ENCODE results near the gene REEP3.

The REEP3 gene

GRCh38 chr10:63506554-63506953 lies 14.6 kb upstream of the REEP3 start:
- DNase-seq (ENCODE audit: low spot score): no peak

DNA sequence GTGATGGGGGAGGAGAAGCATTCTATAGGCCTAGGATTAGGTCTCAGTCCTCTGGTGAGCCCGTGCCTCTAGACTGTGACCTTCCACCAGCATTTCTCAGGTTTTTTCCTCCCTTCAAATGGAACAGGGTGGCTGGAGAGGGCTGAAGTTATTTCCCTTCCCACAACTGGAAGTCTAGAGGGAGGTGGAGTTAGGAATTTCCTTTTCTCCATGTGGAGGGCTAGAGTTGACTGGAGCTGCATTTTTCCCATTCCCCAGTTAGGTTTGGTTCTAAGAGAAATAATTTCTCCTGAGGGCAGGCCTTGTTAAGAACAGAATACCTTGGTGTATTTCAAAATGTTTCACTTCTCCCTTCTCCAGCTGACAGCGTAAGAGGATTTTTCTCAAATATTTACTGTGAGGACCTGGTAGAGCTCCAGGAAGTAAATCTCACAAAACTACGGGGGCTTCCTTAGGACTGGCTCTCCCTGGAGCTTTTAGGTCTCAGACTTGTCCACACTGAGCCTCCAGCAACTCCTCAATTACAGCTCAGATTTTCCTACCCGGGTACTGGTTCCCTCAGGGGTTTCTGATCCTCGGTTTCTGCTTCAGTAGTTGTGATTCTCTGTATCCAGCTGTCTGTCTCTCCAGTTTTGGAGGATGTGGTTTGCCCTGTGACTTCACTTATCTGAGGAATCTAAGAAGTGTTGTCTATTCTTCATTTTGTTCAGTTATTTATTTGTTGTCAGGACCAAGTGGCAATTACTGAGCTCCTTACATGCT lies 6.0 kb upstream of the REEP3 start:
- no peak for DNase-seq (ENCODE audit: low spot score)

- no peak for DNase-seq (ENCODE audit: low spot score)
Observed at GRCh38 chr10:63516207-63516606, 5.0 kb upstream of the REEP3 start.

- no peak for DNase-seq (ENCODE audit: low spot score)
Observed at GRCh38 chr10:63518690-63519288, 2.4 kb upstream of the REEP3 start.

GRCh38 chr10:63521416-63522276 lies 445 bp downstream of the REEP3 start:
- DNase-seq (ENCODE audit: low spot score): peak; percentile 39

GRCh38 chr10:63522277-63522687 lies 1.1 kb downstream of the REEP3 start:
- peak; percentile 25 for DNase-seq (ENCODE audit: low spot score)

DNA sequence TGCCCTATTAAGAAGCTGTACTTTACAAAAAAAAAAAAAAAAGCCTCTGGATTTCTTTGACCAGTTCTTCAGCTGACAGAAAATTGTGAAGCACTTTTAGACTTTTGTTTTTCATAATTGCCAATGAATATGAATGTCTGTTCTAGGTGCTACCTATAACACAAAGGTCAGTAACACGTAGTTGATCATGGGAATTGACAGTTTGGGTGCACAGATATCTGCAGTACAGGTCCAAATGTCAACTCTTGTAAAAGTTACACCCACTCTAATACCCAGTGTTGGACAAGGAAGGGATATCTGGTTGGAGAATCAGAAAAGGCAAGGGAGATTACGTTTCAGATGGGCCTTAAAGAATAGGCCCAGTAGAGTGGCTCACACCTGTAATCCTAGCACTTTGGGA lies 1.8 kb downstream of the REEP3 start:
- no peak for DNase-seq (ENCODE audit: low spot score)

DNA sequence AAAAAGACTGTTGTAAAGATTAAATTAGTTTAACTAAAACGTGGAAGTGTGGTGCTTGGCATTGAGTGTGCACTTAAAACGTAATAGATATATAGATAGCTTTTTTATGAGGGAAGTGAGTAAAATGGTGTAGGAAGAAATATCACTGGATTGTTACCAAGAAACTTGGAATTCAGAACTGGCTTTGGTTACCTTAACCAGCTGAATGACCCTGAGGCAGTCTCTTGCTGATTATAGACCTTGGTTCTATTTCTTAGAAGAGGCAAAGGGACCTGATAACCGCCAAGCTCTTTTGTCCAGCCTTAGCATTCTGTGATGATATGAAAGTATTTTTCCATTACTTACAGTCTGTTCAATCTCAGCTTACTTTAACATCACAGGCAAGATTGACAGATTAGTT lies 3.8 kb downstream of the REEP3 start:
- no peak for DNase-seq (ENCODE audit: low spot score)

GRCh38 chr10:63527401-63527800 lies 6.2 kb downstream of the REEP3 start:
- DNase-seq (ENCODE audit: low spot score): no peak

GRCh38 chr10:63528084-63528744 lies 7.0 kb downstream of the REEP3 start:
- no peak for DNase-seq (ENCODE audit: low spot score)

- DNase-seq (ENCODE audit: low spot score): no peak
Observed at GRCh38 chr10:63530409-63530808, 9.2 kb downstream of the REEP3 start.

DNA sequence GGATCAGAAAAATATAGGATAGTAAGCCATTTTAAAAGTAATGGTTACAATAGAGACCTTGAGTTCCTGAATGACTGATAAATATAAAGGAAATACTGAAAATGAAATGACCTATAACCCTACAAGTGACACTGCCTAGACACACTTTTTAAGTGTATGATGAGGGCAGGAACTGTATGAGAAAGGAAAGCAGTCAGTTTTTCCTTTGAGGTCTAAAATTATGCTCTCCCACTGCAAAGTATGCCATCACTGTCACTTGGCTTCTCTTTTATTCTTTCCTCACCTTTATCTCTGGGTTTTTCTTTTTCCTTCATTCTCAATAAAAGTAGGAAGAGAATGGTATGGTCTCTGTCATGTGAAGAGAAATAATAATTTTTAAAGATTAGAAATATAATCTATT lies 13.5 kb downstream of the REEP3 start:
- DNase-seq (ENCODE audit: low spot score): no peak

DNA sequence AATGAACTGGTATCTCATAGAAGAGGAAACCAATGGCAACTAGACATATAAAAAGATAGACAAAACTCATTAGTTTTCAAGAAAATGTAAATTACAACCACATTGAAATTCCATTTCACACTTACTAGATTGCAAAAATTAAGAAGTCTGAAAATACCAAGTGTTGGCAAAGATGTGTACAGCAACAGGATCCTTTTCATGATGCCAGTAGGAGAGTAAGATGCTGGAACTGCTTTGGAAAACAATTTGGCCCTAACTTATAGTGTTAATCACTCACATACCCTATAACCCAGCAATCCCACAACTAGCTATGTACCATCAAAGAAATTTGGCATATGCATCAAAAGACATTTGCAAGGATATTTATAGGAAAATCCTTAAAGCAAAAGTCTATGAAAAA lies 15.5 kb downstream of the REEP3 start:
- no peak for DNase-seq (ENCODE audit: low spot score)

DNA sequence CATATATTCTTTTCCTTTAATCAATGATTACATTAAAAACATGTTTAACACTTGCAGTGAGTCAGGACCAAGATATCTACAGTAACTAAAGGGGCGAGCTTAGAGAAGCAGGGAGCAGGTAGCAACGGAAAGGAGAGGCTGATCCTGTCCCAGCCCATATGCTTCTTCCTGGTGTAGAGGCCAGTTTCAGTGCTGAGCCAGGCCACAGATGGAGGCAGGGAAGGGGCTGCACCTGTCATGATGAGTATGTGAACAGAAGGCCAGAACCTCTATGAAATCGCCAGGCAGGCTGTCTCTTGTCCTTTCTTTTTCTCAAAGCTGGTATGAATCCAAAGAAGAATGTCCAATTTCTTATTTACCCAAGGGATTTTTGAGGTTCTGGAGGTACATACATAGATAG lies 16.3 kb downstream of the REEP3 start:
- DNase-seq (ENCODE audit: low spot score): no peak

DNA sequence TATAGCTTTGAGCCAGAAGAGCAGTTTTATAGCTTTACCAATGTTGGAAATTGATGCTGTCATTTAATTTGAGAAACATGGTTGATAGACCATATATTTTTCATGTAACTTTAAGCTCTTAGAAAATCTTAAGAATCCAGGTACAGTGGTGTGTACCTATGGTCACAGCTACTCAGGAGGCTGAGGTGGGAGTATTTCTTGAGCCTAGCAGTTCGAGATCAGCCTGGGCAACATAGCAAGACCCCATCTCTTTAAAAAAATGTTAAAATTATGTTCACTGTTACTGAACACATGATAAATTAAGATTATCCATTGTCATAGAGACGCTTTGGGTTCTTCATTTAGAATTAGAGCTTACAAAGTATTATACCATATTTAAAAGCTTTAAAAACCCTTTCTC lies 18.2 kb downstream of the REEP3 start:
- DNase-seq (ENCODE audit: low spot score): no peak

- no peak for DNase-seq (ENCODE audit: low spot score)
Observed at GRCh38 chr10:63539994-63540393, 18.8 kb downstream of the REEP3 start.

GRCh38 chr10:63542835-63543575 lies 21.8 kb downstream of the REEP3 start:
- no peak for DNase-seq (ENCODE audit: low spot score)

DNA sequence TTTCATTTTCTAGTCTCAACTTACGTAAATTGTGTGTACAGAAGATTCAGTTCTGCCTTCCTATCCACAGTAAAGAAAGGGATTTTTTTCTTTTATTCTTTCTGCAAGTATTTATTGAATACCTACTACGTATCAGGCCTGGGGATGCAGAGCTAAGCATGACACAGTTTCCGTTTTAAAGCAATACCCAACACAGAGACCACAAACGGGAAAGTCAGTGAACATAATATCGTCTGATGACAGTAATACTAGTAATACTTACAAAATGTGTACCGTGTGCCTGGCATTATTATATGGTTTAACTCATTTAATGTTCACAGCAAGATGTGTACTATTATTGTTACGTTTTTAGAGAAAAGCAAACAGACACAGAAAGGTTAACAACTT lies 22.4 kb downstream of the REEP3 start:
- DNase-seq (ENCODE audit: low spot score): no peak

DNA sequence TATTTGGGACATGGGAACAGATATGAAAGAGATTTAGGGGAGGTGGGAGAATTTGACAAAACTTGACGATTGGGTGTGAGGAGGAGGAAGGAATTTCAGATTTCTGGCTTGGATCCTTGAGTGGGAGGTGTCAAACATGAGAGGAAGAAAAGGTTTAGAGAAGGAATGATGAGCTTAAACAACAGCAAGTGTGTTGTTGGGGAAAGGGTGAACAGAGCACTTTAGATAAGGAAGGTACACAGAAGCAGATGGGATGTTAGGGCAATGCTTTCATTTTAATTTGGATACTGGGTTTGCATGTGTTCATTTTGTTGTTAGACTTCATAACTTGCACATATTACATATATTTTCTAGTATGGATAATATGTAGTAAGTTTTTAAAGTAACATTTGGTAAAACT lies 23.2 kb downstream of the REEP3 start:
- DNase-seq (ENCODE audit: low spot score): no peak

DNA sequence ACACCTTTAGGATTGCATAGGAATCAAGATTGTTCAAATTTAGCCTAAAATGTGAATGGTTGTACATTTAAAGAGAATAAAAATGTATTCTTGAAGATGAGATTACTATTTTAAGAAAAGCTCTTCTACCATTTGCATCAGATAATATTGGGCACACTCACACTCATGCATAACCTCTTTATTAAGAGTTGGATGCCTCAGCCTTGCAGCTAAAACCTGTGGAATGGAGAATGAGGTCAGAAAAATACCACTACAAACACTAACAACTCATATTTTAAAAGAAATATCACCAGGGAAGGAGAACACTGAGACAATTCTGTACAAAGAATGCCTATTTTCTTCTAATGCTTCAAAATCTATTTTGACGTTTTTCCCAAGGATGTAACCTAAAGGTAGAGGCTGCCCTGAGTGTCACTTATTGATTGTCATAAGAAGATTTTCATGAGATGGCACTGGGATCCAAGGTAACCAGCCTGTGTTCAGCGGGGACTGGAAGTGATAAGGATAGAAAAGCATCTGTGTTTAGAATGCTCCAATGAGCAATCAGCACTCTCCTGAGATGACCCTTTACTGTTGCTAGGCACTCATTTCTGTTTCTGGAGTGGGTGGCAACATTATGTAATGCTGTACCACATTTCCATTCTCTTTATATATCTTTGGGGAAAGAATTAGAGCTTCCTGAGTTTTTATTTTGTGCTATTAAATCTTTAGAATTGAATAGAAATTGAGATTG lies 26.6 kb downstream of the REEP3 start:
- no peak for DNase-seq (ENCODE audit: low spot score)

- no peak for DNase-seq (ENCODE audit: low spot score)
Observed at GRCh38 chr10:63548860-63549259, 27.7 kb downstream of the REEP3 start.
